ENCODE data around the gene TRAPPC12.

DNA sequence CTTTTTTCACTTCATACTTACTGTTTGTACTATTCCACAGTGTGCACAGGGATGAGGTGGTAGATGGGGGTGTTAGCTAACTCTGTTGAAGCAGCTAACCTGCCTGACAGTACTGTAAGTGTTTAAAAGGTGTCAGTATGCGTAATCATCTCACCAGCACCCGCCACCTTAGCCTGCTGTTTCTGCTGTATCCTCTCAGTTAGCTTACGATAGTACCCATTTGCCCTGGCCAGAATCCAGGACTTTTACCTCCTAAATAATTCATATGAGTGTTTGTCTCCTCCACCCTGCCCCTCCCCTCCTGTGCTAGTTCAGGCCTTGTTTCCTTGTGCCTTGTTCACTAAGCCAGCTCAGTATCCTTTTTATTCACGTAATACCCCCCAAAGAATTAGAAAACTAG is 34.2 kb downstream of the TRAPPC12 start:
- TF ChIP-seq, protein P1, sequence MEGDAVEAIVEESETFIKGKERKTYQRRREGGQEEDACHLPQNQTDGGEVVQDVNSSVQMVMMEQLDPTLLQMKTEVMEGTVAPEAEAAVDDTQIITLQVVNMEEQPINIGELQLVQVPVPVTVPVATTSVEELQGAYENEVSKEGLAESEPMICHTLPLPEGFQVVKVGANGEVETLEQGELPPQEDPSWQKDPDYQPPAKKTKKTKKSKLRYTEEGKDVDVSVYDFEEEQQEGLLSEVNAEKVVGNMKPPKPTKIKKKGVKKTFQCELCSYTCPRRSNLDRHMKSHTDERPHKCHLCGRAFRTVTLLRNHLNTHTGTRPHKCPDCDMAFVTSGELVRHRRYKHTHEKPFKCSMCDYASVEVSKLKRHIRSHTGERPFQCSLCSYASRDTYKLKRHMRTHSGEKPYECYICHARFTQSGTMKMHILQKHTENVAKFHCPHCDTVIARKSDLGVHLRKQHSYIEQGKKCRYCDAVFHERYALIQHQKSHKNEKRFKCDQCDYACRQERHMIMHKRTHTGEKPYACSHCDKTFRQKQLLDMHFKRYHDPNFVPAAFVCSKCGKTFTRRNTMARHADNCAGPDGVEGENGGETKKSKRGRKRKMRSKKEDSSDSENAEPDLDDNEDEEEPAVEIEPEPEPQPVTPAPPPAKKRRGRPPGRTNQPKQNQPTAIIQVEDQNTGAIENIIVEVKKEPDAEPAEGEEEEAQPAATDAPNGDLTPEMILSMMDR (conservative IDR thresholded peaks at IDR 0.05 in 1 of 2, IDR thresholded peaks at IDR 0.05 in 1 of 2; ENCODE audit: extremely low read depth in 1 of 2, insufficient read depth in 1 of 2, low read depth in 1 of 2, low read length in 2 of 2), result no peak
- no peak for TF ChIP-seq EZH2 (IDR thresholded peaks at IDR 0.05; ENCODE audit: borderline replicate concordance, low read length)
